GM19099 (cell line): ENCODE data around the gene STT3B.

ENCODE experiments used
- POLR2A ChIP-seq: IDR thresholded peaks from 3 replicates; pipeline ENCODE4 v1.6.1; 2011; ENCODE audit warnings: low read depth; ENCODE audit not compliant: insufficient read length; ENCODE audit errors: extremely low read depth

STT3B gene

DNA sequence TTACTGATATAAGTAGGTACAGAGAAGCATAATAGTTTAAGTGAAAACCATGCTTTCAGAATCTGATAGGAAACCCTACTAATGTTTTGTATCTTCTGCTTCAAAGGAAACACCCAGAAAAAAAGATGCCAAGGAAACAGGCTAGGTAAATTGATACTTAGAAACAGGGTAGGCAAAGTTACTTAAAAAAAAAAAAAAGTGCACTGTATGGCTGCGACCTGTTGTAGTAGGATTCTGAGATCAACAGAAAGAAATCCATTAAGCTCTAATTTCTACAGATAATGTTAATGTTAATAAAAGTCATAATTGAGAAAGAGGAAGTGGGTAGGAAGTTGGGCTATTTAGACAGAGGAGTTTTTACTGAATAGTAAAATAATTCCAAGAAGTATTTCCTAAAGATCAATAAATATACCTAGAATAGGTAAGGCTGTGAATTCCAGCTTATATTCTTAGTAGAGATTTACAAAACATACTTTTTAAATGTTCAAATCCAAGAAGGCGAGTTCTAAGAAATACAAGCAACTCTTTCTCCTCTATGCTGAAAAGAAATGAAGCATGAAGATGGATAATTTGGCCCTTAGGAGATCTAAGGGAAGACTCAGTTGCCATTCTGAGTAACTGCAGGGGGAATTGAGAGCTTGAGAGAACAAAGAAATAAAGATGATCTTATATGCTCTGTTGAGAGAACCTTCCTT, 24.1 kb upstream of the STT3B start:
- TF ChIP-seq POLR2A = no peak

GRCh38 chr3:31509147-31509728, 23.5 kb upstream of the STT3B start:
- no peak for TF ChIP-seq POLR2A

DNA sequence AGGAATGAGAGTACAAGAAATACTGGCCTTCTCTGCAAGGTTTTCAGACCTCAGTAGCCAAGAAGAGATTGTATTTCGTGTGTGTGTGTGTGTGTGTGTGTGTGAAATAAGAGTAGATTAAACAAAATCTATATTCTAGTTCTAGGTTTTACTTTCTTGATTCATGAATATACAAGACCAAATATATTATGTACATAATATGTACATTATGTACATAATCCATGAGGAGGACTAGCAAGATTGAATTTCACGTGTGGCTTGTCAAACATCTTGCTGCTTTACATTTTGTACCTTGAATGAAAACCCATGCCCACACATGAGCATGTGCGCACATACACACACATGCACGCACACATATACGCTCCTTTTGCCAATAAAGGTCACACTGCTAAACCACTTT, 18.2 kb upstream of the STT3B start:
- TF ChIP-seq POLR2A = no peak

DNA sequence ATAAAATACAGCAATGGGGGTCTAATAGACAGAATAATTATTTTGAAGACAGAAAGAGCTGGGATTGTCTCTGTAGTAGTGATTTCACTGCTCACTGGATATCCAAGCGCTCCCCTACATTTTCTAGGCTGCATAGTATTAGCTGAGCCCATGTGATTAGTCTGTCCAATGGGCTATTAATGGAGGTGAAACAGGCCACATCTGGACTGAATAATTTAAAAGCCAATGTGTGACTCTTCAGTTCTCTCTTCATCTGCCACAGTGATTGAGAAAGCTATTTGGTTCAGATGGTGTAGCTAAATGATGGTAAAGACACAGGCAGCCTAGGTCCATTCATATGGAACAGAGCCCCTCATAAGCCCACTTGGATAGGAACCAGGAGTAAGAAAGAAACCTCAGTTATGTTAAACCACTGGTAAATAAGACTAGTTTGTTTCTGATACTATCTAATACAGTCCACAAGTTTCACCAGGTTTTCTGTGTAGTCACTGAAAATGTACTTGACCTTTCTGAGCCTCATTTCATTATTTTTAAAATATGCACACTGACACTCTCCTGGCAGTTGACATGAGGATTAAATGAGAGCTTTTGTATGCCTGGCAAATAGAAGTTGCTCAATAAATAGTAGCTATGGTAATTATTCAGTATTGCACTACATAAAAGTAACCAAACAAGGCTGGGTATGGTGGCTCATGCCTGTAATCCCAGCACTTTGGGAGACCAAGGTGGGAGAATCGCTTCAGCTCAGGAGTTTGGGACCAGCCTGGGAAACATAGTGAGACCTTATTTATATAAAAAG, 17.0 kb upstream of the STT3B start:
- no peak for TF ChIP-seq POLR2A

- no peak for TF ChIP-seq POLR2A
These were observed 16.0 kb upstream of the STT3B start for GRCh38 chr3:31516757-31517156.

GRCh38 chr3:31521468-31521867, 11.3 kb upstream of the STT3B start:
- TF ChIP-seq POLR2A = no peak

GRCh38 chr3:31522152-31522551, 10.6 kb upstream of the STT3B start:
- TF ChIP-seq POLR2A = no peak

DNA sequence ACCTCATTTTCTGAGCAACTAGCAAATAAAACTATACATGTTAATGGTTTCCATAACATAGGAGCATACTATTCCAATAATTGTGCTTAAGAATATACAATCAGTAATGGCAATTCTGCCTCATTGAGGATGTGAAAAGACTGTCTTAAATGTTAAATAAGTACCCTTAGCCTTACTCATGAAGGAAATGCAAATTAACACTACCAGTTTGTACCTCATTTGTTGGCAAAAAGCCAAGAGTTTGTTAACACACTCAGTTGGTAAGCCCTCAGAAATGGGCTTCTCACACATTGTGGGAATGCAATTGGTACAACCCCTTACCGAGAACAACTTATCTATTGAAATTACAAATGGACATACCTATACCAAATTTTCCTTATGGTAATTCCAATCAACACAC, 9.2 kb upstream of the STT3B start:
- no peak for TF ChIP-seq POLR2A

GRCh38 chr3:31525532-31525931, 7.2 kb upstream of the STT3B start:
- TF ChIP-seq POLR2A = no peak

- no peak for TF ChIP-seq POLR2A
These were observed 3.3 kb upstream of the STT3B start for GRCh38 chr3:31529421-31529820.

DNA sequence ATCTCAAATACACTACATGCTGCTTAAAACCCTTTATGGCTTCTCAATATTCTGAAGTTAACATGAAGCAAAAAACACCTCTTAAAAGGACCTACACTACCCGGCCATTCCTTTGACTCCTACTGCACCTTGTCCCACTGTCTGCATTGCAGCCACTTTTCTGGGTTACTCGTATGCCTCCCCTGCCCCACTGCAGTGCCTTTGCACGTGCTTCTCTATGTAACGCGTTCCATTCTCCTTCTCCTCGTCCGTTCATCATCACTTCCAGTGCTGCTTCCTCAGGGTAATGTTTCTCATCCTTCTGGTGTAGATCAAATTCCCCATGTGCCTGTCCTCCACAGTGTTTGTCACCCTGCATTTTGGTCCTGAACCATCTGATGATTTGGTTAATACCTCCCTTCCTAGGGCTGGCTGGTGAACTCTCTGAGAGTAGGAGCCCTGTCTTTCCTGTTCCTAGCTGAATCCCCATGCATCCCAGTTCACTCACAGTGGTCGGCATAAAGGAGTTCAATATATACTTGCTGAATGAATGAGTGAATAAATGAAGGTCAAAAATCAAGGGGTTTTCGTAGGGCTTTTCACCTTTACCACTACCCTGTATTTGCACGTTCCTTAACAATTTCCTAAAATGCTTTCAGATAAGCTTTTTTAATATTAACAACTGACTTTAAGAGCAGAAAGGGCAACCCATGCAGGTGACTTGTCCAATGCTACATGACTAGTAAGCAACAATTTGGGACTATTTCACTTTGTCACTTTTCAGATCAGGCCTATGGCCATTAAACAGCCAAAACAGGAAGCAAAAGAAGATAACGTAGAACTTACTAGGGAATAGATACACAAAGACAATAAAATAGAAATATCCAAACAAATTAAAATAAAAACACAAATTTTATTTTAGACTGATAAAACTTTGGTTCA, 2.4 kb upstream of the STT3B start:
- TF ChIP-seq POLR2A = no peak

DNA sequence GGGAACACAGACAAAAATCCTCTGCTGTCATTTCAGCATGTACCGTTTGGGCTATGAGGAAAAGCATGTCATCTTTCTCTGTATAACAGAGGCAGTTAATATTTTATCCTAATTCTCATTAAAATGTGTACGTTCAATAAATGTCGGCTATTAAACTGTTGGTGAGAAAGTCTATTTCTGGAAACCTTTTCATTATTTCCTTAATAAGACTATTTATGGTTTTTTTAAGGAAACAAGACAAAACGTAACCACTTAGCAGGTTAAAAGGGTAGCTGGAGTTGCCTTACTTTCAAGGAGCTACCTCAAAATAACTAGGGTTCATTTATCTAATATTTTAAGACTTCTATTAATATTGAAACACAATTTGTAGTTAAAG, 1.8 kb upstream of the STT3B start:
- no peak for TF ChIP-seq POLR2A

GRCh38 chr3:31531452-31531991, 1.2 kb upstream of the STT3B start:
- no peak for TF ChIP-seq POLR2A

- no peak for TF ChIP-seq POLR2A
These were observed 636 bp upstream of the STT3B start for GRCh38 chr3:31531992-31532586.

DNA sequence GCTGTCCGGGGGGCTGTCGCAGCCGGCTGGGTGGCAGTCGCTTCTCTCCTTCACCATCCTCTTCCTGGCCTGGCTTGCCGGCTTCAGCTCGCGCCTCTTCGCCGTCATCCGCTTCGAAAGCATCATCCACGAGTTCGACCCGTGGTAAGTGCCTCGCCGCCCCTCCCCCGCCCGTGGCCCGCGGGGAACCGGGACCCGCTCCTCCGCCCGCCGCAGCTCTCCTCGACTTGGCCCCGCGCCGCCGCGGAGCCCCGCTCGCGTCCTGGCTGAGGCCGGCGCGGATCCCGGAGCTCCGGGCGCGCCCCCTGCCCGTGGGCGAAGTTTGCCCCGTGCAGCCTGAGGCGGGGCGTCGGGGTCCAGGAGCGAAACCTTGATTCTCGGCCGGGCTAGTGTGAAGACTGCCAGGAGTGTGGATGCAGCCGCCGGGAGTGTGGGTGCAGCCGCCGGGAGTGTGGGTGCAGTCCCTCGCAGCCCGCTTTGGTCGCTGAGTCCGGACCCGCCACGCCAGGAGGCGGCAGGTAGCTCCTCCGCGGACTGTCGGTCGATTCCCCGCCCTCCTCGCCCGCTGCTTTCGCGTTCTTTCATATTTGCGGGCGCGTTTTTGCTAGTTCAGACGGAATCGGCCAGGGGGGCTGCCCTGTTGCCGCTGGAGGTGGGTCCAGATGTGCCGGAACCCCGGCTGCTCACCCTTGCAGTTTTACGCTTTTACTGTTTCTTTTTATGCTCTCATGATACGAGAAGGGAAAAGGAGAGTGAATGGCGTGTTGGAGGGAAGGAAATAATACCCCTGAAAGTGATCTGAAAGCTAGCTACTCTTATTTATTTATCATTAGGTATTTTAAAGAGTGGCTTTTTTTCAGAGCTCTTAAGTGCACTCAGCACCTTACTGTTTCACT, 692 bp downstream of the STT3B start:
- TF ChIP-seq POLR2A = no peak
